HG03108 (cell line): ENCODE results near the gene KAZN.

Experiments used
- ATAC-seq: cut with Tn5 transposase; IDR thresholded peaks from one replicate; pipeline ENCODE4 v1.9.1; 2021; ENCODE audit warnings: moderate library complexity; ENCODE audit not compliant: unreplicated experiment

Gene KAZN

DNA sequence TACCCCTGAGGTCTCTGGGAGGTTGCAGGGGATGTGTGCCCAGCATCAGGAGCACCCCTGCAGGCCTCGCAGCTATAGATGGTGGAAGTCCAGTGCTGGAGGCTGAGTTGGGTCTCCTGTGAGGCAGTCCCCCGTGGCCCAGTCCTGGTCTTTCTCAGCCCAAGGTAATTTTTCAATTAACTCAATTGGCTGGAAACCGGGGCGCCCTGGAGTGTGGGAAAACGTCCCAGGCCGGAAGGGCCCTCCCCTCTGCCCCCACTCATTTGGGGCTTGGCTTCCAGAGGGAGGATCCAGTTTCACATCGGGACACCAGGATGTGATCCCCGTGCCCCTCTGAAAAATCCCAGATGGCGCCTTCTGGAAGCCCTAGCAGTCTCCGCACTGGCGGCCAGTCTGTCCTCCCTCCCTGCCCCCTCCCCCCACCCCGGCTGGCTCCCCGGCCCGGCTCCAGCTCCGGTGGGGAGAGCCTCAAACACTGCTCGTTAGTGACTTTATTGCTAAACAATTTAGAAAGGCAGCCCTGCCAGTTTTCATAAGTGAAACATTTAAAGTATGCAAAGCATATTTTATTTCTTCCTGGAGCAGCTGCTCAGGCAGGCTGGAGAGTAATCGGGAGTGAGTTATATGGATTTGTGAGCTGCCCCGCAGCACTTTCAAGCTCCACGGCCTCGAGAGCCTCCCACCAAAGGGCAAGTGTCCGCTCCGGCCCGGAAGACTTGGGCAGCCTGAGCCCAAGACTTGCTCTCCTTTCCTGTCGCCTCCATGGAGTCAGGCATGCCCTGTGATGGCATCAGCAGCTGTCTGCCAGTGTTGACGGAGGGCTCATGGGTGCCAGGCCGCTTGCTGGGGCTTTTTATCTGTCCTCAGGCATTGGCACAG, 346.9 kb downstream of the KAZN start:
- no peak for ATAC-seq

DNA sequence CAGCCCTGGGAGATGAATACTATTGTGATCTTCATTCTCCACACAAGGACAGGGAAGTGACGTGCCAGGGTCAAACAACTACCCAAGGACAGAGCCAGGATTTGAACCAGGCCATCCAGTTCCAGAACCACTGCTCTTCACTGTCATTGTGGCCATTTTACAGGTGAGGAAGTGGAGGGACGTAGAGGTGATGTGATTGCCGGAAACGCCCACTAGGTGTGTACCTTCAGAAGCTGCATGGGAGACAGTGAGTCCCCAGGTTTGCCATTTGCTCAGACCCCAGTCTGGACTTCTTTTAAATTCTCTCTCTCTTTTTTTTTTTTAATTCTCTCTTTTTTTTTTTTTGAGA, 347.5 kb downstream of the KAZN start:
- no peak for ATAC-seq

GRCh38 chr1:14946684-14947238, 348.3 kb downstream of the KAZN start:
- ATAC-seq = no peak

DNA sequence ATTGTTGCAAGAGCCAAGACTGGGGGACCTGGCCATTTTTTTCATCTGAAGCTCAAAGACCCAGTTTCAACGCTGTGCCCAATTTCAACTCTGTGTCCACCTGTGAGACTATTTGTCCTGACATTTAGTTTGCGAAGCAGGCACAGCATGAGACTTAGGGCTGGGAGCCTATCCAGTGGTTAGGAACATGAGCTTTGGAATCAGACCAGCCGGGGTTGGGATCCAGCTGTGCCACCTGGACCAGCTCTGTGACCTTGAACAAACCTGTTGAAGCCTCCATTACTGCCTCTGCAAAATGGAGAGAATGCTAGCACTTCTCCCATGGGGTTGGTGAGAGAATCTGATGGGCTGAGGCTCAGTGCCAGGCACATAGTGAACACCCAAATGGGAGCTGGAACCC, 348.9 kb downstream of the KAZN start:
- ATAC-seq = no peak

DNA sequence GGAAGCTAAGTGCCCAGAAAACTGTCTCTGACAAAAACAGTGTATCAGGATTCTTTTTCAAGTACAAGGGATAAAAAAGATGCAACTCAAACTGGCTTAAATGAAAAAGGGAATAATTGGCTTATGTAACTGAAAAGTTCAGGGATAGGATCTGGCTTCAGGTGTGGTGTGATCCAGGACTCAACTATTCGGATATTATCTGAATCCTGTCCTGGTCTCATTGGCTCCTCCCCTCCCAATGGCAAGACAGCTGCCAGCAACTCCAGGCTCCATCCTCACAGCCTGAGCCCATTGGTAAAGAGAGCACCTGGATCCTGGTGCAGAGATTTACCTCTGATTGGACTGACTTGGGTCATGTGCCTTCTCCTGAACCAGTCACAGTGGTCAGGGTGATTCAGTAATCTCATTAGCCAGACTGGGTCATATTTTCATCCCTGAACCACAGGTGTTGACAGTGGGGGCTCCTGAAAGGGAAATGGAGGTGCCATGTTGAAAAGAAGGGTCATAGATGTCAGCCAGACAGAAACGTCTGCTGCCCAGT, 349.7 kb downstream of the KAZN start:
- ATAC-seq = no peak

- ATAC-seq = no peak
Measured at GRCh38 chr1:14949270-14949835, 350.9 kb downstream of the KAZN start.

DNA sequence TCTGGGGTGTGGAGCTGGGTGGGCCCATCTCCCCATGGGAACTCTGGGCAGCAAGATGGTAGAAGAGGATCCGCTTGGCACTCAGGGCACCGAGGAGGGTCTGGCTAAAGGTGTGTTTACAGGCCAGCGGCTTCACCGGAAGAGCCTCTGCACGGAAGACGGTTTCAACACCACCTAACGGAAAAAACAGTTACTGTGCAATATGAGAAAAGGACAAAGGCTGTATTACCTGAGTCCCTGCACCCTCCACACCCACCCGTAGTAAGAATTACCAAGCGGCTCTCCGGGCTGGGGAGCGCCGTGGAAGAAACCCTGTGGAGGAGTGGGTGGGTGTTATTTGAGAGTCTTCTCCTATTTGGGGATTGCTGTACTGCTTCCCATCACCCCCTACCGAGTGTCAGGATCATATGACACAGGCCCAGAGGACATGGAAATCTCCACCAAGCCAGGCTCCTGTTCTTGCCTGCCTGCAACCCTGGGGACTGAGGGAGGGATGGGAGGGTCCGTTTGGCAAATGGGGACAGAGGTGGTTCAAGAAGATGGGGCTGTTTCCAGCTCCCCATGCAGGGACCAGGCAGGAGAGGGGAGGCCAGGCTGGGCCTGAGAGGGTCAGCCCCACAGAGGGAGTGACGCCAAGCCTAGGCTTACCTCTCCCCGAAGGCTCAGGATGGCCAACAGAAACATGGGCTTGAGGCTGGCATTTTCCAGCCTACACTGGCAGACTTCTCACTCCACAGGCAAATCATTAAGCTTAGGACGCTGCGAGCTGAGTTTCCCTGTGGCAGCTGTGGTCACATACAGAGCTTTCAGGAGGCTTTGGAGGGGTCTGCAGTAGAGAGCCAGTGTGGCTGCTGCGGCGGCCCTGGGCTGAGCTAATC, 351.6 kb downstream of the KAZN start:
- ATAC-seq = no peak

- ATAC-seq = no peak
Measured at GRCh38 chr1:14951766-14952165, 353.3 kb downstream of the KAZN start.

DNA sequence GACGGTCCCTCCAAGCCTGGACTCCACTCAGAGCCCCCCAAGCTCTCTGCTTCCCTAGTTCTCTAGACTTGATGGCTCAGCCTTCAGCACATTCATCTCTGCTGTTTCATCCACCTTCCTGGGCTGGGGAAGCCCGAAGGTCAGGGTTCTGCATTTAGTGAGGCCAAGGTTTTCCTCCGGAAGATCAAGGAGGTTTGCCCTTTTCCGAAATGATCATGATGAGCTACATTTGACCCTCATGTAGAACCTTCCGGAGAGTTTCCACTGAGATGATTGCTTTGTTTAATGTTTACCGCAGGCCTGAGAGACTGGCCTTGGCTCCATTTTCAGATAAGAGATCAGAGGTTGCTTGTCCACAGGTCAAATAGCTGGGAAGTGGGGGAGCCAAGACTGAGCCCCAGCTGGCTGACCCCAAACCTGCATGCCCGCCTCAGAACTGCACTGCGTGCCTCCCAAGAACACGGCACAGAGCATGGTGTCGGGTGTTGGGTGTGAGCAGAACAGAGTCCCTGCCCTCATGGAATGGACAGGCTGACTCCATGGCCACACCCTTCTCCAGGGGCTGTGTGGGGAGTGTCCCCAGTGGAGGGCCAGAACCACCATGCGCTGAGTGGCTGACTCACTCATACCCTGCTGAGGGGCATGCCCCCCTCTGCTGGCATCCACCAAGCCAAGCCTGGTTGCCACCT, 354.3 kb downstream of the KAZN start:
- no peak for ATAC-seq

DNA sequence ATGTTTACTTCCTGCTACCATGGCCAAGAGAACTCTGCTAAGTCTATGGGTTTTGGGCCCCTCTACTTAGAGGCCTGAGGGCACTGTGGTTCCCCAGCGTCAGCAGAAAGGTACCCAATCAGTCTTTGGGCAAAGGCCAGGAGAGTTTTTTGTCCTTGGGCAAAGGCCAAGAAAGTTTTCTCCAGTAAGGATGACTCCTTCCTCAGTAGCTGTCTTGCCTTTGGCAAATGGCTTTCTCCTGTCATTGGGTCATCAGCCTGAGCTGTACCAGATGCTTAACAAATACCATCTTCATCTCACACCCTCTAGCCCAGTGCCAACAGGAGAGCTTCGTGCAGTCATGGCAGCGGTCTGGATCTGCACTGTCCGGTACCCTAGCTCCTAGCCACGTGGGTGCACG, 355.7 kb downstream of the KAZN start:
- no peak for ATAC-seq

GRCh38 chr1:14954930-14955329, 356.4 kb downstream of the KAZN start:
- ATAC-seq = no peak

DNA sequence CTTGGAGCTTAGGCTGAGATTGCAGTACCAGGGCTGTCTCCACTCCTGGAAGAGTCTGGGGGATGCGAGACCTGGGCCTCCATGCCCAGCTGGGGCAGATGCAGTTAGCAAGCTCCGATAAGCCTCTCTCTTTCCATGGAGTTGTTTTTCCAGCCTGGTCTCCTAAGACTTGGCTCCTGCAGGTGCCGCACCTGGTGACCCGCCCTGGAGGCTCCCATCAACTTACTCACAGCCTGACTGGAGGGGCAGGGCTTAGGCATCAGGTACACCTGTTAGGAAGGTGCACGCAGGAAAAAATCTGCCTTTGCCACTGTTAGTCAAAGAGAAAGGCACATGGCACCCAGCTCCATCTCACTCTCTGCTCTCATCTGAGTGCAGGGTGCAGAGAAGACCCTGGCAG, 356.9 kb downstream of the KAZN start:
- ATAC-seq = no peak

DNA sequence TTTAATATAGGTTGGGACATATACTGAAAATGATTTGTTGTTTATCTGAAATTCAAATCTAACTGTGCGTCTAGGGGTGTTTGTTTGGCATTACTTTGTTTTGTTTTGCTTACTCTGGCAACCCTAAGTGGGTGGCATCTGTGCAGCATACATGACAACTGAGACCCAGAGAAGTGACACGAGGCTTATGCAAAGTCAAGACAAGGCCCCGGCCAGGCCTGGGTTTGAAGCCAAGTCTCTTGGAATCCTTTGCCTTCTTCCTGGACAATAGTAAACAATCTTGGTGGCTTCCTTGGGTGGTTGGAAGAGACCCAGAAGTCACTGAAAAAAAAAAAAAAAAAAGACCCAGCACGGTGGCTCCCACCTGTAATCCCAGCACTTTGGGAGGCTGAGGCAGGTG, 357.5 kb downstream of the KAZN start:
- no peak for ATAC-seq

GRCh38 chr1:14956579-14957195, 358.2 kb downstream of the KAZN start:
- ATAC-seq = no peak

- ATAC-seq = no peak
Measured at GRCh38 chr1:14957375-14958098, 359.1 kb downstream of the KAZN start.

GRCh38 chr1:14958249-14959058, 360.0 kb downstream of the KAZN start:
- no peak for ATAC-seq

DNA sequence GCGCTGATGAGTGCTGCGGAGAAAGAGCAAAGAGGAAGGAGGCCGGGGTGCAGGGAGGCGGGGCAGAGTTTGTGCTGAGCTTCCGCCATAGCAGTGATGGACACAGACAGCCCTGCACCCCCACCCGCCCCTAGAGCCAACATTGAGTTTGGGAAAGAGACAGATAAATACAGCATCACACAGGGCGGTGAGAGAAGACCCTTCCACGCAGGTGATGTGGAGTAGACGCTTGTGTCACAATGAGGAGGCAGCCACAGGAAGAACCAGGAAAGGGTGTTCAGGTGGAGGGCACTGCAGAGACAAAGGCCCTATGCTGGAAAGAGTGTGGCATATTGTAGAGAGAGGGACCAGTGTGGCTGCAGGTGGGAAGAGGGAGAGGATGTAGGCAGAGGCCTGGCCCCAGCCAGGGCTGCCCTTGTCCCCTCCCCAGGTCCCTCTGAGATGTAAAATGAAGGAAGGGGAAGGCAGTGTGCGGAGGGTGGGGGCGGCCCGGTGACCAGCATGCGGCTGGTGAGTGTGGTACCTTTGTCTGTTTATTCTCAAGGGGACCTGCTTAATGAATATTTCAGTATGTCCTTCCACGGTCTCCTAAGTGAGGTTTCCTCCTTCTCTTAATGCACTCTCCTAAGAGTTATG, 360.7 kb downstream of the KAZN start:
- no peak for ATAC-seq

DNA sequence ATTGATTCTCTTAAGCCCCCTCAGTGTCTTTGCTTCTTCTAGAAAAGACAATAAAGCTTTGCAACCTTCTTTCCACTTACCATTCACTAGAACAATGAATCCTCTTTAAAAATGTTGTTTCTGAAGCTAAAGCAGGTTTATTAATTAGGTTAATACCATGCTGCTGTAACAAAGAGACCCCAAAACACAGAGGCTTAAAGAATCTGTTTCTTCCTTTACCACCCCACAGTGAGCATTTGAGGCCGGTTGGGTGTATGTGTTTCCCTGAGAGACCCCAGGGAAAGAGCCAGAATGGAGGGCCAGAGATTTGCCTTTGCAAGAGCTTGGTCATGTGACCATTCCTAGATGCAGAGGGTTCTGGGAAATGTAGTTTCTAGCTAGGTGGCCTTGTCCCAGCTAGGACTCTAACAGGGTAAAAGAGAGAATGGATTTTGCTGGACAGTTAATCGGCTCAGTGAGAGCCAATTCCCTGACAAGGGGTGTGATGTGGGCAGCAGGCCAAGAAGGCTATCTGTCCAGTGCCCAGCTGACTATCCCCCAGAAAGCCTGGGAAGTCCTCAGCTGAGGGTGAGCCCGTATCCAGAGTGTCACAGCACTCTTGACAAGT, 363.3 kb downstream of the KAZN start:
- ATAC-seq = no peak
